GM18870 (cell line): ENCODE measurements around the gene PGGT1B.
"Not testable (repeated sequence)": the region's sequence is repeated elsewhere in the genome, so short reads cannot be mapped to it uniquely, and the experiment has no call there.

Experiments
- ATAC-seq: cut with Tn5 transposase; IDR thresholded peaks from one replicate; pipeline ENCODE4 v1.9.1; 2021; ENCODE audit warnings: moderate library complexity; ENCODE audit not compliant: unreplicated experiment

PGGT1B gene

GRCh38 chr5:115260248-115260647, 2.4 kb downstream of the PGGT1B start:
- no peak for ATAC-seq

DNA sequence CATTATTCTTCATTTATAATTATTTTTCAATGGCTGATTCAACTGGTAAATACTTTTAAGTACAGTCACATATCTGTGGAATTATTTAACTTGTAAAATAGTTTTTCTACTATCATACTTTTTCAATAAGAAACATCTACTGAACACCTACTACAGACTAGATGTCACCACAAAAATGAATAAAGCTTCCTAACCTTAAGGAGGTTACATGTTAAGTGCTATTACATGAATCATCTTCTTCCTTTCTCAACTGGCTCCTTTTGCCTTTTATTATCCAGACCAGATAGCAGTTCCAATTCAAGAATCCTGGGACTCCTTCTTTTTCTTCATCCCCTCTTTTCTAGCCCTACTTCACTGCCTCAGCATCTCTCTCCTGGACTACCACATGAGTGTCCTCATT, 4.7 kb downstream of the PGGT1B start:
- ATAC-seq: no peak

- ATAC-seq: not testable (repeated sequence)
Observed at GRCh38 chr5:115249379-115249778, 13.3 kb downstream of the PGGT1B start.

GRCh38 chr5:115246361-115246991, 16.2 kb downstream of the PGGT1B start:
- ATAC-seq: peak; percentile 77

GRCh38 chr5:115243412-115243811, 19.3 kb downstream of the PGGT1B start:
- peak; percentile 78 for ATAC-seq

DNA sequence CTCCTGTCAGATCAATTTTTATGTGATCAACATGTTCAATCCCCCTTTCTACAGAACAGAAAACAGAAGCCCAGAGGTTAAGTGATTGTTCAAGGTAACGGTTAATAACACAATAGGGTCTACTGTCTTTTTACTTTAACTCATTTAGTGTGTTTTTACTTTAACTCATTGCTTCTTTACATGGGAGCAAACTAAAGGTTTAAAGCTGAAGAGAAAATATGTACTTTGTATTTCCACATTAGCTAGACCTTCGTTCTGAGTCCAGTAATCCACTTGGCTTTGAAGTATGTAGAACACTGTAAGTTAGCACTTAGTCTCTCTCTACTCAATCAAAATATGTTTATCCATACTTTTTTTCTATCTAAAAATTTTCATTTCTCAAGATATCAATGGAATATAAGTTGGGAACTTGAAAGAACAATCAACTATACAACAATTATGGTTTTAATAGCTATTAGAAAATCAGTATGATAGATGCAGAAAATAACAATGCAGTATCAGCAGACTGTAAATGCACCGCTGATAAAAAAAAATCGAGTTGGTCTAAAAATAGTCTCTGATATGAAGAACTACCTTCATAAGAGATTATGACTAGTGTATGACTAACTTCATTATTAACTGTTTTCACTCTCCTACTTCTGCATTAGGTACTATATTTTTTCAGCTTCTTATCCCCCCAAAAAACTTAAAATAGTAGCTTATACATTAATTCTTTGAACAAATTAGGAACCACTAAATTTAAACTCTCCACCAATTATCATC, 20.6 kb downstream of the PGGT1B start:
- no peak for ATAC-seq

GRCh38 chr5:115237066-115237465, 25.6 kb downstream of the PGGT1B start:
- ATAC-seq: no peak

DNA sequence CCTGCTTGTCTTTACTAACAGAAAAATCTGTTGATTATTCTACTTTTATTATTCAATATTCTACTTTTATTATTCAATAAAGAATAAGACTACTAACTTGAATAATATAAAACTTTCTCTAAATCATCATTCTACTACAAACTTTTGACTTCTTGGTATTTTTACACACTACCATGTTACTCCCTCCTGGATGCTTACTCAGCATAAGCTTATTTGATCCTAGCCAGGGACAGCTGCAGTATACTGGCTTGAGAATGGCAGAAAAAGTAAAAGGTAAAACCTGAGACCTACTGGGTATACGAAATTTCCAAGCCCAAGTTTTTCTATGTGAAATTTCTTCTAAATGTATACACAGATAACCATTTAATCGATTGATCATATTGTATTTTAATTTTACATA, 26.1 kb downstream of the PGGT1B start:
- no peak for ATAC-seq

DNA sequence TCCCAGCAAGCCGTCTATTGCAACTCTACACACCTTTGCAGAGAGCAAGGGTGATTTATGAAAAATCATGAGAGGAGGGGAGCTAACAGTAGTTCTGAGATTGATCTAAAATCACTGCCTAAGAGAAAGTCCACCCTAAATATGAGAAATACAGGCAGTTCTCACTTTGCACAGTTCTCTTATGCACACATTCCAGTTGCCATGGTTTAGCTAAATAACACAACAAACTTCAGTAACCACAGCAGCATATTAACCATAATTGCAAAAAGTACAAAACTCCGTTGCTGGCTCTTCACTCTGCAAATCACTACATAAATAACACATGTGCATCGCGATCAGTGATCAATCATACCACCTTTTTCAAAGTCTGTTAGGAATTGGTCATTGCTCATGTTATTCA, 31.1 kb downstream of the PGGT1B start:
- no peak for ATAC-seq

GRCh38 chr5:115229606-115230005, 33.1 kb downstream of the PGGT1B start:
- ATAC-seq: no peak

- ATAC-seq: no peak
Observed at GRCh38 chr5:115227281-115227680, 35.4 kb downstream of the PGGT1B start.

DNA sequence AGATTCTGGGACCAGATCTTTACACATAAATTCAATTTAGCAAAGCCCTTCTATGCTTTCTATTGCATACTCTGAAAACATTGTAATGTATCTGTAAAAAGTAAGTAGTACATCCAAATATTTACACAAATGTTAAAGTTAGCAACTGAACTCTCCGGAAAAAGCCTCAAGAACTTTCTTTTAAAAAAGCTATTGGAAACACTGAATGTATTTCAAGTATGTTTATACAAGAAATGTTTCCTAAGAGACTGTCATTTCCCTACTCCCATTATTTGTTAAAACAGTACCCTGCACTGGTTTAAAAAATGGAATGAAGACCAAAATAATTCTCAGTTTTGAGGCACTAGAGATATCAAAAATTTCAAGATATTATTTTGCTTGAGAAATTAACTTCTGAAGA, 48.1 kb downstream of the PGGT1B start:
- ATAC-seq: no peak

DNA sequence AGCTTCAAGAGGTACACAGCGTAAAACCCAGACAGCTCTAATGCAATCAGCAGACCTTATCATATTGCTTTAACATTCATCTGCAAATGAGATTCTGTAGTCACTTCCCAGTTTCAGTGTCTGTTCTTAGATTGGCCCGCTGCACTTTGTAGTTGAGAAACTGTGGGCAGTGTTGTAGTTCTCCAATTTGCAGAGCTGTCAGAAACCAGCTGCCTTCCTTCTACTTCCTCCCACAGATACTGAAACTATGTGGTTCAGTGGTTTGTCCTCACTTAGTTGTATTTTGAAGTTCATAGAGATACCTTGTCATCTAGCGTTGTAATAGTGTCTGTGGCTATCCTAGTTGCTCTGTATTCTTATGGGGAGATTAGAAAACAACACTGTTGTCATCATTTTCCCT, 53.4 kb downstream of the PGGT1B start:
- peak; percentile 100 for ATAC-seq

- ATAC-seq: no peak
Observed at GRCh38 chr5:115202952-115203351, 59.7 kb downstream of the PGGT1B start.

- ATAC-seq: no peak
Observed at GRCh38 chr5:115196161-115196560, 66.5 kb downstream of the PGGT1B start.

DNA sequence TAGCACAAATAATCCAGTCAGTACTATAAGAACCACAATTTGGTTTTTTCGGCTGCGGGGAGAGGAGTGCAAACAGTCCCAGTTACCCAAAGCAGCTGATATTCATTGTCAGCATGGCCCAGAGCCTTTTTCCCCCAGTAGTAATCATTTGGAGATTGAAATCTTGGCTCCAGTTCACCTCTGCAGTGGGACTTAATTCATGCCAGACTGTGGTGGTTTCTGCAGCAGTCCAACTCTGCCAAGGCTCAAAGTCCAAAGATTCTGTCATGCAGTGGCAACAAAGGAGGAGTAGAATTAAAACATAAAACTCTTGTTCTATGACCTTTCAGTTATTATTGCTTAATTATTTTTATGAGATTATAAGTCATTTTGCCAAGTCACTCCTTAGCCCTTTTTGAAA, 68.0 kb downstream of the PGGT1B start:
- ATAC-seq: no peak

DNA sequence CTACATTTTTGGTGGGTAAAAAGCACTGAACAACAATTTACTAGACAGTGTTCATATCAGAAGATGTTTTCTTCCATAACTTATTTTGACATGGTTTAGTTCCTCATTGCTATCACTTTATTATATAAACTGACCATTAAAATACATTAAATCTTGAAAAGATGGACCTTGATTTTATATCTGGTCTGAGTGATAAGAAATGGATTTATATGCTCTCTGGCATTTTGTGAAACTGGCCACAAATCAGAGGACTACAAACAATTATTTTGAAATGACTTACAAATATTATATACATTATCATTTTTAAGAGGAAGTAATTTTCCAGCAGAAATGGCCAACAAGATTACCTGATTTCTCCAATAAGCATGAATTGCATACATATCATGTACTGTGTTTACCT, 69.4 kb downstream of the PGGT1B start:
- ATAC-seq: no peak

DNA sequence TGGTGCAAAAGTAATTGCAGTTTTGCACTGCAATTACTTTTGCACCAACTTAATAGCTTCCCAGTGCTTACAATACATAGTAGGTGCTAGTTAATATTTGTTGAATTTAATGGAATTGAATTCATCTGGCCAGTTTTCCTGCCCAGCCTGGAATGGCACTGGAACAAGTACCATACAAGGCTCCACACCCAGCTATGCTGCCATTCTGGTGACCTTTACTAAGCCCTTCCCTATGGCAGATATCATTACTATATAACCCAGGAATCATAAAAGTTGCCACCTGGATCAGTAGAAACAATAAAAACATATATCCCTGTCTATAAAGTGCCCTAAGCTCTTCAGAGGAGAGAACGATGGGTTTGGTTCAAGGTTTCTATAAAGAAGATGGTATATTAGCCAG, 70.6 kb downstream of the PGGT1B start:
- ATAC-seq: no peak

DNA sequence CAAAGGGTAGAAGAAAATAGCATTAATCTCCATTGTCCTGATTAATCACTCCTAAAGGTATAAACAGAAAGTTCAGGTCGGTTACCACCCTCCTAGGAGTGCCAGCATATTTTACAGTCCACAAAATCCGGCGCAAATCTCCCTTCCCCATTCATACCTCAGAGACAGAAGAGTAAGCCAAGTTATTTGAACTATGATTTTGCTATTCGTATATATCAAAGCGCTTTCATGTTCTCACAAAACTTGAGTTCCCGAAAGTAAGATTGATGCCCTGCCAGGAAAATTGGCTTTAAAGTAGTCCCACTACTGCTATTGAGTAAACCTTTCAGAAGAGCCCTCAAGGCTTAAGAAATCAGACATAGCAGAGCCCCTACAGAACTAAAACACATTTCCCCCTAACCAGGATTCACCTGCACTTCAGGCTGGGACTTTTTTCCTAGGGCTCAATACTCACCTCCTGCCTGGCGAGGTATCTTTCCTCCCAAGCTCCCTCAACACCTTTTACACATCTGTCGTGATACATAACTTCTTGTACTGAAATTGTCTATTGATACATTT, 71.1 kb downstream of the PGGT1B start:
- no peak for ATAC-seq

- no peak for ATAC-seq
Observed at GRCh38 chr5:115190388-115190787, 72.3 kb downstream of the PGGT1B start.

DNA sequence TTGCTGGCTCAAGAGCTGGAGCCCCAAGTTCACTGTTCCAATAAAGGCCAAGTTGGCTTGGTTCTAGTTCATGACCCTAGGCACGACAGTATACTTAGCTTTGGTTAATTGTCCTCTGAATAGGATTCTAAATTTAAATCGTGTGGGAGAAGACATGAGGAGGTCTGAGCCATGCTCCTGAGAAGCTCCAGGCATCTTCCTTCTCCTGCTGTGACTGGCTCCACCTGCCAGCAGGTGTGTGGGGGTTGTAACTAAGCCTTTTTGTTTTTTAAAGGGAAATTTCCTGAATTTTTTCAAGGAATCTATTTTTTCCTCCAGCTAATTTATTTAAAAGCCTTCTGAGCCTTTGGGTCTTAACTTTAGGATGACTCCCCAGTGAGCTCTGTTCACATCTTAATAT, 72.8 kb downstream of the PGGT1B start:
- no peak for ATAC-seq

- ATAC-seq: no peak
Observed at GRCh38 chr5:115186794-115187193, 75.9 kb downstream of the PGGT1B start.
